PC-3 (cell line): Measurements from ENCODE around the gene CALM3. TPM values are rescaled to one million over a fixed set of nuclear protein-coding genes. Genes with fewer than 3 reads are reported as not detected.

ENCODE experiments used
- ATAC-seq: fragments of 200-7000 bp; cut with Tn5 transposase; 2 replicates; pipeline ENCODE4 v1.9.1; 2020; ENCODE audit warnings: mild to moderate bottlenecking, moderate library complexity
- BruUV-seq: library from RNA; stranded (reverse); fragments of 400-500 nt; replicated peaks from 2 replicates; lab custom pipeline; 2021; lab: Mats Ljungman, UMichigan
- CTCF ChIA-PET: fragments of 300-600 bp; sonication (Branson Sonifier 250); formaldehyde crosslinking; loops from one replicate; lab custom pipeline; 2022; ENCODE audit warnings: antibody characterized with exemption; lab: Charles Lee
- POLR2A ChIA-PET: fragments of 300-600 bp; sonication (Branson Sonifier 250); formaldehyde crosslinking; loops from one replicate; lab custom pipeline; 2022; ENCODE audit warnings: antibody characterized with exemption; ENCODE audit not compliant: unreplicated experiment; lab: Charles Lee
- DNase-seq: peaks from one replicate; pipeline ENCODE4 v3.0.0-alpha.2; 2015
- H2AFZ ChIP-seq: fragments of 300-600 bp; sonication (generic); 2 replicates; pipeline ENCODE4 v1.6.0; 2016; ENCODE audit warnings: antibody characterized with exemption, low read length
- H3F3A ChIP-seq: fragments of 300-600 bp; sonication (generic); one replicate; pipeline ENCODE4 v1.6.0; 2017; ENCODE audit warnings: antibody characterized with exemption, low read length, control low read depth, mild to moderate bottlenecking; ENCODE audit not compliant: unreplicated experiment
- H3K27ac ChIP-seq: fragments of 300-600 bp; sonication (generic); 2 replicates; pipeline ENCODE4 v1.5.1; 2016; ENCODE audit warnings: mild to moderate bottlenecking, low read length
- H3K27me3 ChIP-seq: fragments of 300-600 bp; sonication (generic); 2 replicates; pipeline ENCODE4 v1.6.1; 2016; ENCODE audit warnings: low read length, mixed read lengths
- H3K36me3 ChIP-seq: fragments of 300-600 bp; sonication (generic); 2 replicates; pipeline ENCODE4 v1.6.1; 2016; ENCODE audit warnings: low read depth, mixed run types, low read length, mixed read lengths
- H3K4me1 ChIP-seq: fragments of 300-600 bp; sonication (generic); 2 replicates; pipeline ENCODE4 v1.5.1; 2016; ENCODE audit warnings: low read length; ENCODE audit not compliant: insufficient read depth
- H3K4me2 ChIP-seq: fragments of 300-600 bp; sonication (generic); 2 replicates; pipeline ENCODE4 v1.6.0; 2016; ENCODE audit warnings: low read length
- H3K4me3 ChIP-seq: fragments of 300-600 bp; sonication (generic); 2 replicates; pipeline ENCODE4 v1.5.1; 2016; ENCODE audit warnings: mild to moderate bottlenecking, low read length, mixed read lengths
- H3K79me2 ChIP-seq: fragments of 300-600 bp; sonication (generic); 2 replicates; pipeline ENCODE4 v1.6.1; 2017; ENCODE audit warnings: low read length, mixed read lengths
- H3K9ac ChIP-seq: fragments of 300-600 bp; sonication (generic); 2 replicates; pipeline ENCODE4 v1.6.0; 2016; ENCODE audit warnings: mild to moderate bottlenecking, low read length
- H3K9me2 ChIP-seq: fragments of 300-600 bp; sonication (generic); replicated peaks from 2 replicates; pipeline ENCODE4 v1.6.1; 2016; ENCODE audit warnings: mixed run types, low read length, mixed read lengths
- H3K9me3 ChIP-seq: fragments of 300-600 bp; sonication (generic); 2 replicates; pipeline ENCODE4 v1.6.1; 2016; ENCODE audit warnings: low read length, mixed read lengths
- H4K20me1 ChIP-seq: fragments of 300-600 bp; sonication (generic); 2 replicates; pipeline ENCODE4 v1.6.1; 2016; ENCODE audit warnings: low read length, mixed read lengths
- CTCF ChIP-seq: fragments of 300-600 bp; sonication (generic); conservative IDR thresholded peaks from 2 replicates; pipeline ENCODE4 v1.5.1; 2017; ENCODE audit warnings: antibody characterized with exemption, low read depth, mild to moderate bottlenecking, low read length
- EZH2 ChIP-seq: fragments of 300-600 bp; sonication (generic); IDR thresholded peaks from one replicate; pipeline ENCODE4 v1.6.1; 2017; ENCODE audit warnings: antibody characterized with exemption, mild to moderate bottlenecking, low read length; ENCODE audit not compliant: unreplicated experiment
- EZH2phosphoT487 ChIP-seq: fragments of 300-600 bp; sonication (generic); IDR thresholded peaks from 2 replicates; pipeline ENCODE4 v1.6.1; 2018; ENCODE audit warnings: mild to moderate bottlenecking, antibody characterized with exemption, low read length, borderline replicate concordance
- intact Hi-C: fragments of 100-400 bp; cut with micrococcal nuclease; formaldehyde crosslinking; loops from 2 replicates; pipeline ENCODE4 v1.9.0; 2023
- total RNA-seq: library from RNA; depleted of rRNA; stranded (reverse); fragments of >200 nt; gene quantifications from 2 replicates; pipeline ENCODE4 v1.2.3, GENCODE V29; 2014

The CALM3 gene
- total RNA-seq, 1 experiment from 2014 or later: 160 TPM

DNA sequence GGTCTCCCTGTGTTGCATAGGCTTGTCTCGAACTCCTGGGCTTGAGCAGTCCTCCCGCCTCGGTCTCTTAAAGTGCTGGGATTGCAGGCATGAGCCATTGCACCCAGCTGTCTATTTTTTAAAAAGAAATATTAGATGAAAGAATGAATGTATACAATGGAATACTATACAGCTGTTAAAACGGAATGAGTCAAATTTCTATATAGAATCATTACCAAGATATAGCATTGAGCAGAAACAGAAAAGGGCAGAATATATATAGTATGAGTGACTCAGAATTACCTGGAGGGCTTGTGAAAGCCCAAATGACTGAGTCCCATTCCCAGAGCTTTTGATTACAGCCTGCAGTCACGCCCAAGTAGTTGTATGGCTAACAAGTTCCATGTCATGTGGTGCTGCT, 55.4 kb downstream of the CALM3 start:
- POLR2A ChIA-PET: no interaction called here
- no peaks in the 10 kb centered on the region for H4K20me1 ChIP-seq
- H3K9me3 ChIP-seq: no peaks in the 10 kb centered on the region
- H3K36me3 ChIP-seq: no peaks in the 10 kb centered on the region
- no peaks in the 10 kb centered on the region for H3F3A ChIP-seq
- H3K9me2 ChIP-seq: no peaks in the 10 kb centered on the region
- DNase-seq (no peak), ATAC-seq (no peak)
- CTCF ChIA-PET: no interaction called here
- no peaks in the 10 kb centered on the region for H3K27me3 ChIP-seq
- H3K9ac ChIP-seq: no peak overlapping the region
- H2AFZ ChIP-seq: no peak overlapping the region
- H3K27ac ChIP-seq: no peak overlapping the region
- BruUV-seq: no TSS peak
- intact Hi-C loops: no loop called here
- no peak overlapping the region for H3K4me3 ChIP-seq
- H3K79me2 ChIP-seq: no peaks in the 10 kb centered on the region
- no peak overlapping the region for H3K4me2 ChIP-seq
- no peak for TF ChIP-seq EZH2
- TF ChIP-seq CTCF: no peak
- no peak for TF ChIP-seq EZH2phosphoT487
- H3K4me1 ChIP-seq: peaks cover 9% of the 10 kb centered on the region

DNA sequence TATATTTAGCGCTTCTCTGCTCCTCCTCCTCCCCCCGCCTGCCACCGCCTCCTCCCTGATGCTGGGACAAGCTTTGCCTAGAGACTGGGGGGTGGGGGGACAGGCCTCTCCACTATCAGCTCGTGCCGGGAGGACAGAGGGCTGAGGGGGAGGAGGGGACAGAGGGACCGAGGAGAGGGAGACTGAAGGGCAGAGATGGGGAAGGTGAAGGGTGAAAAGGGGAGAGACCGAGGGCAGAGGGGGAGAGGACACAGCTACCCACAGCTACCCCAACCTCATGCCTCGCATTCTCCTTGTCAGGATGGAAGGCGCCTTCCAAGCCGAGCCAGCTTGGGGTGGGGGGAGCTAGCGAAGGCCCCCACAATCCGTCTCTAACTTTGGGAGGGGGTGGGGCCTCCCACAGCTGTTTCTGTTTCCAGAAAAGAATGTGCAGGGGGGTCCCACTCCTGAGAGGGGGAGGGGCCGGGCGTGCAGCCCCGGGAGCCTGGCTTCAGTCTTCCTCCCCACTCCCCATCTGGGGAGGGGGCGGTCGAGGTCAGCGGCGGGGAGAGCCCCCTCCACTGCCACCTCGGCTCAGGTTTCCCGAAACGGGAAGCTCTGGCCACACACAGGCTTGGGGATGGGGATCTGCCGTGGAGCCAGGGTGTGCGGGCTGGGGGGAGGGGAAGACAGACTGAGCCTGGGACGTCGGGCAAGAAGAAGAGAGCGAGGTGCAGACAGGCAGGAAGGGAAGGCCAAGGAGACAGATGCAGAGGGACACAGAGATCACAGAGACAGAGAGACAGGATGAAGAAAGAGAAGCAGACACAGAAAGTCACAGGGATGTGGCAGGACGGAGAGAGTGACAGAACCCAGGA, 58.2 kb downstream of the CALM3 start:
- ATAC-seq (no peak), DNase-seq (no peak)
- intact Hi-C loops: no loop called here
- ChIA-PET POLR2A (no interaction called here), CTCF (no interaction called here)
- Histone ChIP-seq H3K4me3 (peak overlapping the region; percentile 64; the same call in 1 of the 2 replicates), H3K9me3 (no peaks in the 10 kb centered on the region), H3K27me3 (no peaks in the 10 kb centered on the region), H3K4me2 (peak overlapping the region; percentile 89), H4K20me1 (no peaks in the 10 kb centered on the region), H3K27ac (no peak overlapping the region), H3K79me2 (no peaks in the 10 kb centered on the region), H3K4me1 (peaks cover 9% of the 10 kb centered on the region), H2AFZ (peak overlapping the region; percentile 85), H3K36me3 (no peaks in the 10 kb centered on the region), H3K9me2 (no peaks in the 10 kb centered on the region), H3F3A (no peaks in the 10 kb centered on the region), H3K9ac (no peak overlapping the region)
- no TSS peak for BruUV-seq
- no peak for TF ChIP-seq EZH2phosphoT487
- no peak for TF ChIP-seq EZH2
- TF ChIP-seq CTCF: no peak

DNA sequence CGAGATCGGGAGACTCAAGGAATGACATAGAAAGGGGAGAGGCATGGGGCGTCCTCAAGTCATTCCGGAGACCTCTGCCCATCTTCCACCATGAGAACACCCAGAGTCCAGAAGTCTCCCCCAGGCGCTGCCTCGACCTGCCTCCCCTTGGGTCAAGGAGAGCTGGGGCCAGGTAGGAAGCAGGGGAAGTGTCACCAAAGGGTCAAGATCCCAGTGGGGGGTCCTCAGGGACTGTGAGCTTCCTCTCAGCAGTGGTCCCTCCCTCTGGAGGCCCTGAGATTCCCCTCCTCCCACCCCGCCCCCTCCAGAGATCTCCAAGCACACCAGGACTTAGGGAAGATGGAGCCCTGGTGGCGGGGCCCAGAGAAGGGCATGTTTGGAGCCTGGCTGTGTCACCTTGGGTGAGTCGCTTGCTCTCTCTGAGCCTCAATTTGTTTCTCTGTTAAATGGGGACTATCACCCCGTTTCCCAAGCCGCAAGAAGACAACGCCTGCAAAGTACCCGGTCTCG, 58.9 kb downstream of the CALM3 start:
- Histone ChIP-seq H3K27me3 (no peaks in the 10 kb centered on the region), H3F3A (no peaks in the 10 kb centered on the region), H3K4me3 (peak overlapping the region; percentile 64; the same call in 1 of the 2 replicates), H3K9ac (no peak overlapping the region), H3K4me2 (peak overlapping the region; percentile 89), H3K4me1 (peaks cover 9% of the 10 kb centered on the region), H3K36me3 (no peaks in the 10 kb centered on the region), H3K79me2 (no peaks in the 10 kb centered on the region), H4K20me1 (no peaks in the 10 kb centered on the region), H3K9me2 (no peaks in the 10 kb centered on the region), H3K9me3 (no peaks in the 10 kb centered on the region), H3K27ac (no peak overlapping the region), H2AFZ (peak overlapping the region; percentile 85; the same call in 1 of the 2 replicates)
- CTCF ChIA-PET: no interaction called here
- intact Hi-C loops: no loop called here
- ATAC-seq (no peak), DNase-seq (no peak)
- no TSS peak for BruUV-seq
- POLR2A ChIA-PET: no interaction called here
- TF ChIP-seq CTCF: no peak
- no peak for TF ChIP-seq EZH2phosphoT487
- no peak for TF ChIP-seq EZH2
